GM12878 (cell line): ENCODE measurements around the gene PLXND1. TPM values are rescaled to one million over a fixed set of nuclear protein-coding genes. Genes with fewer than 3 reads are reported as not detected.
"Not testable (repeated sequence)": the region's sequence is repeated elsewhere in the genome, so short reads cannot be mapped to it uniquely, and the experiment has no call there.

Source experiments
- ATAC-seq: fragments of 200-7000 bp; cut with Tn5 transposase; 3 replicates; pipeline ENCODE4 v1.9.1; 2020; ENCODE audit warnings: mild to moderate bottlenecking, moderate library complexity
- BruUV-seq: library from RNA; stranded (reverse); fragments of 400-500 nt; replicated peaks from 2 replicates; lab custom pipeline; 2021; lab: Mats Ljungman, UMichigan
- CTCF ChIA-PET: fragments of 300-600 bp; sonication (Branson Sonifier 250); formaldehyde crosslinking; extraction: SDS; loops from one replicate; lab custom pipeline; 2021; ENCODE audit warnings: inconsistent platforms; lab: Yijun Ruan, JAX
- POLR2A ChIA-PET: fragments of 350-600 bp; formaldehyde crosslinking; extraction: SDS; loops from one replicate; lab custom pipeline; 2021; ENCODE audit warnings: inconsistent platforms; lab: Charles Lee
- RAD21 ChIA-PET: fragments of 300-600 bp; sonication (Branson Sonifier 250); formaldehyde crosslinking; loops from one replicate; lab custom pipeline; 2023; ENCODE audit warnings: antibody characterized with exemption; ENCODE audit not compliant: unreplicated experiment; lab: Charles Lee
- SMC1A ChIA-PET: fragments of 300-600 bp; sonication (Branson Sonifier 250); formaldehyde crosslinking; loops from one replicate; lab custom pipeline; 2023; ENCODE audit not compliant: unreplicated experiment, uncharacterized antibody; lab: Charles Lee
- DNase-seq: peaks from one replicate; pipeline ENCODE4 v3.0.0-alpha.2; 2011; ENCODE audit warnings: low read depth, low spot score
- FAIRE-seq: peaks from 3 replicates; lab custom pipeline; 2011; peaks lifted over from hg19 to GRCh38; lab: Jason Lieb, UNC
- H2AFZ ChIP-seq: 2 replicates; pipeline ENCODE4 v1.6.0; 2011; ENCODE audit warnings: low read depth, low read length, control low read depth; ENCODE audit not compliant: control insufficient read depth
- H3K27ac ChIP-seq: 2 replicates; pipeline ENCODE4 v1.5.1; 2011; ENCODE audit warnings: control low read depth; ENCODE audit not compliant: control insufficient read depth, insufficient read depth
- H3K27me3 ChIP-seq, 2 experiments: replicated peaks in 1 of 2; 2 replicates each; pipeline versions ENCODE4 v1.6.0 to v1.6.1; 2011; ENCODE audit warnings: low read length in 1 of 2; ENCODE audit not compliant: control insufficient read depth in 2 of 2, insufficient read depth in 2 of 2
- H3K36me3 ChIP-seq, 2 experiments: 2 replicates each; pipeline ENCODE4 v1.5.1; 2011; ENCODE audit warnings: low read length in 1 of 2; ENCODE audit not compliant: control insufficient read depth in 2 of 2, insufficient read depth in 2 of 2
- H3K4me1 ChIP-seq: 2 replicates; pipeline ENCODE4 v1.6.1; 2011; ENCODE audit warnings: mild to moderate bottlenecking, low read length, moderate library complexity, mixed read lengths; ENCODE audit not compliant: control insufficient read depth, insufficient read depth
- H3K4me2 ChIP-seq: 2 replicates; pipeline ENCODE4 v1.6.0; 2011; ENCODE audit warnings: control low read depth; ENCODE audit not compliant: control insufficient read depth, insufficient read depth
- H3K4me3 ChIP-seq: fragments of 200-600 bp; sonication (generic); 2 replicates; pipeline ENCODE4 v1.5.1; 2016
- H3K79me2 ChIP-seq: 2 replicates; pipeline ENCODE4 v1.6.0; 2011; ENCODE audit warnings: low read length; ENCODE audit not compliant: control insufficient read depth, insufficient read depth
- H3K9ac ChIP-seq: 2 replicates; pipeline ENCODE4 v1.8.0; 2011; ENCODE audit warnings: low read length, control low read depth, mixed read lengths; ENCODE audit not compliant: control insufficient read depth, insufficient read depth
- H3K9me3 ChIP-seq: replicated peaks from 3 replicates; pipeline ENCODE4 v1.5.1; 2011; ENCODE audit warnings: mild to moderate bottlenecking, low read length; ENCODE audit not compliant: control insufficient read depth, insufficient read depth
- H4K20me1 ChIP-seq: 2 replicates; pipeline ENCODE4 v1.6.0; 2011; ENCODE audit not compliant: control insufficient read depth, insufficient read depth
- SREBF2 ChIP-seq: IDR thresholded peaks from 2 replicates; pipeline ENCODE4 v1.6.1; 2012; ENCODE audit warnings: mild to moderate bottlenecking, low read length
- WGBS: methylation state at CpG from one replicate; pipeline ENCODE4 v1.1.6; 2016; ENCODE audit warnings: low lambda C conversion rate; ENCODE audit not compliant: insufficient replicate concordance, insufficient coverage; ENCODE audit errors: missing lambda C conversion rate; 5-methylcytosine and 5-hydroxymethylcytosine counted together
- in situ Hi-C: fragments of 300-500 bp; cut with MboI; formaldehyde crosslinking; loops from 9 replicates; pipeline ENCODE4 v1.14.3; 2018; ENCODE audit warnings: mixed read lengths
- intact Hi-C: fragments of 100-400 bp; cut with micrococcal nuclease; formaldehyde crosslinking; loops from one replicate; pipeline ENCODE4 v1.14.2; 2022; ENCODE audit not compliant: unreplicated experiment
- polyA plus RNA-seq, 11 experiments: library from polyadenylated mRNA; depleted of rRNA in 4 of 11; unstranded in 6 of 11; stranded (reverse) in 5 of 11; fragments of >200 nt; fragmentation: Nextera tagmentation in 4 of 11; fragmentation: Illumina TruSeq in 1 of 11; extraction: Ambion mirVana in 4 of 11; extraction: Trizol in 1 of 11; gene quantifications; 1 replicate in 1 of 11; 2 replicates in 10 of 11; pipeline versions ENCODE4 v1.2.1 to v1.2.3, GENCODE V29; 2011 to 2016; ENCODE audit warnings: inconsistent platforms in 2 of 11, missing spikeins in 2 of 11, low read depth in 1 of 11
- total RNA-seq, 4 experiments: library from RNA; depleted of rRNA in 3 of 4; stranded (reverse); fragments of >200 nt in 3 of 4; fragmentation: Illumina TruSeq in 1 of 4; extraction: Trizol in 1 of 4; gene quantifications; 2 replicates each; pipeline versions ENCODE4 v1.2.1 to v1.2.3, GENCODE V29; 2013 to 2021

The PLXND1 gene
- total and polyA plus RNA-seq, 10 of the 15 experiments (the other 5 are each of a cell fraction or from before 2014, with no cell fraction given): 0.01 to 2.3 (median 0.72) TPM; not detected in 7

- no peak for TF ChIP-seq SREBF2
These were observed 38.4 kb upstream of the PLXND1 start (continued) for GRCh38 chr3:129644836-129645235.

- 50% methylated on average over 6 of the region's 10 CpGs for WGBS
- BruUV-seq, H3K4me1 ChIP-seq, ATAC-seq, DNase-seq, RAD21 ChIA-PET, H3K36me3 ChIP-seq, in situ Hi-C loops, H3K4me2 ChIP-seq, POLR2A ChIA-PET, H3K9ac ChIP-seq, H4K20me1 ChIP-seq, H3K27ac ChIP-seq, FAIRE-seq, H3K27me3 ChIP-seq, H3K9me3 ChIP-seq, H3K4me3 ChIP-seq, H3K79me2 ChIP-seq, intact Hi-C loops, H2AFZ ChIP-seq: not testable (repeated sequence)
- ChIA-PET CTCF (interaction anchor here (0.8 kb wide), 1 partner anchor 14 kb away, joined by 3 read pairs; no protein-coding TSS in a partner anchor), SMC1A (interaction anchor here (0.5 kb wide), 1 partner anchor 101 kb away, joined by 3 read pairs; no protein-coding TSS in a partner anchor)
These were observed 35.2 kb upstream of the PLXND1 start for GRCh38 chr3:129641567-129642260.

- H3K4me2 ChIP-seq, FAIRE-seq, BruUV-seq, POLR2A ChIA-PET, H4K20me1 ChIP-seq, H3K9ac ChIP-seq, H3K79me2 ChIP-seq, H3K9me3 ChIP-seq, in situ Hi-C loops, RAD21 ChIA-PET, H3K4me1 ChIP-seq, H3K36me3 ChIP-seq, H3K27me3 ChIP-seq, ATAC-seq, H3K27ac ChIP-seq, intact Hi-C loops, H2AFZ ChIP-seq, H3K4me3 ChIP-seq, SMC1A ChIA-PET, DNase-seq: not testable (repeated sequence)
- CTCF ChIA-PET: interaction anchor here (1.3 kb wide), 1 partner anchor 151 kb away, joined by 3 read pairs; no protein-coding TSS in a partner anchor
- 38% methylated on average over 7 of the region's 7 CpGs for WGBS
These were observed 34.5 kb upstream of the PLXND1 start for GRCh38 chr3:129640985-129641384.
